ENCODE data around the gene ZNF524. TPM values are rescaled to one million over a fixed set of nuclear protein-coding genes. Genes with fewer than 3 reads are reported as not detected.

The ZNF524 gene
- total and polyA plus RNA-seq, 2 donors (not counting 1 experiment from before 2014, with no cell fraction given) = 2.6 to 16.8 TPM

DNA sequence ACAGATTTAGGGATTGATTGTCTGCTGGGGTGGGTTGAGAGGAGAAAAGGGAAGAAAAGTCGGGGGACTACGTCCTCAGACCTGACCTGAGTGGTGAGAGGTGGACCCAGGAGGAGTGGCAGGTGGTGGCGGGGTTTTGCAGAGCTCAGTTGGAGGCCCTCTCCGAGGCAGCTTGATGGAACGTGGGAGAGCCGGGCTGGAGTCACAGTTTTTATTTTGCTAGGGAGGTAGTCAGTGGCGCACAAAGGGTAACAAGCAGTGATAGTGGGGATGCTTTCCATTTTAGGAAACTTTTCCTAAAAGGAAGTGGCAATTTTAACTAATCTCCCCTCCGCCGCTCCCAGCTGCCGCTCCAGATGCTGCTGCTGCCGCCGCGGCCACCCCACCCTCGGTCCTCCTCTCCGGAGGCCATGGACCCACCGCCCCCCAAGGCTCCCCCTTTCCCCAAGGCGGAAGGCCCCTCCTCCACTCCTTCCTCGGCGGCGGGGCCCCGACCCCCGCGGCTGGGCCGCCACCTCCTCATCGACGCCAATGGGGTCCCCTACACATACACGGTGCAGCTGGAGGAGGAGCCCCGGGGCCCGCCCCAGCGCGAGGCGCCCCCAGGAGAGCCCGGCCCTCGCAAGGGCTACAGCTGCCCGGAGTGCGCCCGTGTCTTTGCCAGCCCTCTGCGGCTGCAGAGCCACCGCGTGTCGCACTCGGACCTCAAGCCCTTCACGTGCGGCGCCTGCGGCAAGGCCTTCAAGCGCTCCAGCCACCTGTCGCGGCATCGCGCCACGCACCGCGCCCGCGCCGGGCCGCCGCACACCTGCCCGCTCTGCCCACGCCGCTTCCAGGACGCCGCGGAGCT, 42.3 kb downstream of the ZNF524 start:
- no peaks in the 10 kb centered on the region for H4K20me1 ChIP-seq (ENCODE audit: control insufficient read depth, extremely low read depth, insufficient read depth, low read length)
- peaks cover 17% of the 10 kb centered on the region for H3K36me3 ChIP-seq (ENCODE audit: control insufficient read depth, insufficient read depth, low read length)
- H3K27ac ChIP-seq (ENCODE audit: insufficient read depth, low read length) = peak overlapping the region; percentile 43
- peaks cover 16% of the 10 kb centered on the region for H3K4me1 ChIP-seq (ENCODE audit: control insufficient read depth, extremely low read depth, insufficient read depth, low read length)
- H2AFZ ChIP-seq (ENCODE audit: low read length) = no peak overlapping the region
- no peaks in the 10 kb centered on the region for H3K9me3 ChIP-seq (ENCODE audit: control insufficient read depth, insufficient read depth, low read depth, low read length)
- H3K4me3 ChIP-seq (replicated peaks in 1 of 4; ENCODE audit: control extremely low read depth in 1 of 4, insufficient read depth in 1 of 4, low read depth in 3 of 4, low read length in 4 of 4) = peak overlapping the region; percentile 74 to 92 (median 85)
- peaks cover 45% of the 10 kb centered on the region for H3K79me2 ChIP-seq (ENCODE audit: control insufficient read depth, insufficient read depth, low read length)
- peak overlapping the region; percentile 42 for H3K9ac ChIP-seq (ENCODE audit: insufficient read depth, low read length)
- peak overlapping the region; percentile 89 for H3K4me2 ChIP-seq (ENCODE audit: extremely low read depth, insufficient read depth, low read length)
- no peaks in the 10 kb centered on the region for H3K27me3 ChIP-seq (ENCODE audit: control insufficient read depth, insufficient read depth, low read length)
- no peak for TF ChIP-seq EZH2 (IDR thresholded peaks at IDR 0.05; ENCODE audit: low read length, missing control alignments)
- TF ChIP-seq, protein P1, sequence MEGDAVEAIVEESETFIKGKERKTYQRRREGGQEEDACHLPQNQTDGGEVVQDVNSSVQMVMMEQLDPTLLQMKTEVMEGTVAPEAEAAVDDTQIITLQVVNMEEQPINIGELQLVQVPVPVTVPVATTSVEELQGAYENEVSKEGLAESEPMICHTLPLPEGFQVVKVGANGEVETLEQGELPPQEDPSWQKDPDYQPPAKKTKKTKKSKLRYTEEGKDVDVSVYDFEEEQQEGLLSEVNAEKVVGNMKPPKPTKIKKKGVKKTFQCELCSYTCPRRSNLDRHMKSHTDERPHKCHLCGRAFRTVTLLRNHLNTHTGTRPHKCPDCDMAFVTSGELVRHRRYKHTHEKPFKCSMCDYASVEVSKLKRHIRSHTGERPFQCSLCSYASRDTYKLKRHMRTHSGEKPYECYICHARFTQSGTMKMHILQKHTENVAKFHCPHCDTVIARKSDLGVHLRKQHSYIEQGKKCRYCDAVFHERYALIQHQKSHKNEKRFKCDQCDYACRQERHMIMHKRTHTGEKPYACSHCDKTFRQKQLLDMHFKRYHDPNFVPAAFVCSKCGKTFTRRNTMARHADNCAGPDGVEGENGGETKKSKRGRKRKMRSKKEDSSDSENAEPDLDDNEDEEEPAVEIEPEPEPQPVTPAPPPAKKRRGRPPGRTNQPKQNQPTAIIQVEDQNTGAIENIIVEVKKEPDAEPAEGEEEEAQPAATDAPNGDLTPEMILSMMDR (conservative IDR thresholded peaks at IDR 0.05 in 1 of 2, IDR thresholded peaks at IDR 0.05 in 1 of 2; ENCODE audit: low read depth in 1 of 2, low read length in 2 of 2) = no peak
- peak; percentile 28 to 43 for DNase-seq (ENCODE audit: low read depth in 2 of 2)

DNA sequence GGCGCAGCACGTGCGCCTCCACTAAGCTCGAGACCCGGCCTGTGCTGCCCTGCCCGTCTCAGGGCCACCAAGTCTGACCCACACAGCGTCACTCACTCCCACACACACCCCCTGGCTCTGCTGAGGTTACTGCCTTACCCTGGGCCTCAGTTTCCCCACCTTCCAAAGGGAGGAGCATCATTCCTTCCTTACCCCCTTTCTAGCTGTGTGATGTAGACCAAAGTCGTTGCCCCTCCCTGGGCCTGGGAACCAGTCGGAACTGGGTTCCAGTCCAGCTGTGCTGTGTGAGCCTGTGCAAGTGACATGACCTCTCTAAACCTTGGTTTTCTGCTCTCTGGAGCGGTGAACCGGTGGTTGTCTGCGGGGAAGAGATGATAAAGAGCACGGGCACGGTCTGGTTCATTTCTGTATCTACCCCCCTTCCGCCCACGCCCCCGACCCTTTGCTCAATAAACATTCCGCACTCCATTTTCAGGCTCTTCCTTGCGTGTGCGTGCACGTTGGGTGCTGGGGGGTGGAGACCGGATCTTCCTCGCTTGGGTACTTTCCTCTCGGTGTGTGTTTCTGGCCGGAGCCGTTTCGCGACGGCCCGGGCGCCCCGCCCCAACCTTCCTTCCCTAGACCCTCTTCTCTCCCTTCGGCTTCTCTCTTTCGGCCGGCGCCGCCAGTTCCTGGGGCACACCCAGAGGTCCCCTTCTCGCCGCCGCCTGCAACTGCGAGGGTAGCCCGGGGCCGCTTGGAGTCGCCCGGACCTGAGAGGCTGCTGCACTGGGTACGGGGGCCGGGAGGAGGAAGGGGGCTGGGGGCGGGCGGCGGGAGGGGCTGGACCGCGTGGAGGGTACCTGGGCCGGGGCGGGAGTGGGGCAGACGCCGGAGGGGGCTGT, 43.2 kb downstream of the ZNF524 start, which contains the start of gene ZNF581:
TSS of gene ZNF581 (plus strand) at position 647 of the 884 bp plus-strand sequence. CDS start 923 bp downstream, outside the sequence.
- H3K79me2 ChIP-seq (ENCODE audit: control insufficient read depth, insufficient read depth, low read length) = peaks cover 37% of the 10 kb centered on the region
- DNase-seq (ENCODE audit: low read depth in 2 of 2) = peak; percentile 71 to 79
- TF ChIP-seq, protein P1 (conservative IDR thresholded peaks at IDR 0.05 in 1 of 2, IDR thresholded peaks at IDR 0.05 in 1 of 2; ENCODE audit: low read depth in 1 of 2, low read length in 2 of 2) = no peak
- TF ChIP-seq EZH2 (IDR thresholded peaks at IDR 0.05; ENCODE audit: low read length, missing control alignments) = no peak

DNA sequence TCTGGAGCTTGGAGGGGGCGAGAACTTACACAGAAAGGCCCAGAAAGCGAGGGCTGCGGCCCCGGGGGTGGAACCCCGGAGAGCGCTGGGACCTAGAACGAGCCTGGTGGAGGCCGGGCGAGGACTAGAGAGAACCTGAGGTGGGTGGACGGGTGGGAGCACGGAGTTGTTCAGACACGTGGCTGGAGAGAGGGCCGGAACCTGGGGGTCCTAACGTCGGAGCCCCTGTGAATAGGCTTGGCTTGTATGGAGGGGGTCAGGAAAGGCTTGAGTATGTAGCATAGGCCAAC, 43.7 kb downstream of the ZNF524 start:
- Histone ChIP-seq H4K20me1 (ENCODE audit: control insufficient read depth, extremely low read depth, insufficient read depth, low read length) (no peaks in the 10 kb centered on the region), H3K9ac (ENCODE audit: insufficient read depth, low read length) (peak overlapping the region; percentile 74), H3K79me2 (ENCODE audit: control insufficient read depth, insufficient read depth, low read length) (peaks cover 34% of the 10 kb centered on the region), H3K27ac (ENCODE audit: insufficient read depth, low read length) (peak overlapping the region; percentile 51), H3K9me3 (ENCODE audit: control insufficient read depth, insufficient read depth, low read depth, low read length) (no peaks in the 10 kb centered on the region), H3K4me3 (replicated peaks in 1 of 4; ENCODE audit: control extremely low read depth in 1 of 4, insufficient read depth in 1 of 4, low read depth in 3 of 4, low read length in 4 of 4) (peak overlapping the region; percentile 81 to 87 (median 85)), H3K36me3 (ENCODE audit: control insufficient read depth, insufficient read depth, low read length) (peaks cover 12% of the 10 kb centered on the region), H2AFZ (ENCODE audit: low read length) (no peak overlapping the region), H3K27me3 (ENCODE audit: control insufficient read depth, insufficient read depth, low read length) (no peaks in the 10 kb centered on the region), H3K4me1 (ENCODE audit: control insufficient read depth, extremely low read depth, insufficient read depth, low read length) (peaks cover 16% of the 10 kb centered on the region), H3K4me2 (ENCODE audit: extremely low read depth, insufficient read depth, low read length) (peak overlapping the region; percentile 55)
- no peak for DNase-seq (ENCODE audit: low read depth in 2 of 2)
- TF ChIP-seq EZH2 (IDR thresholded peaks at IDR 0.05; ENCODE audit: low read length, missing control alignments) = no peak
- TF ChIP-seq, protein P1 (conservative IDR thresholded peaks at IDR 0.05 in 1 of 2, IDR thresholded peaks at IDR 0.05 in 1 of 2; ENCODE audit: low read depth in 1 of 2, low read length in 2 of 2) = no peak

More for the DNA sequence above, 43.2 kb downstream of the ZNF524 start, which contains the start of gene ZNF581:
- H3K36me3 ChIP-seq (ENCODE audit: control insufficient read depth, insufficient read depth, low read length) = peaks cover 14% of the 10 kb centered on the region
- H3K4me2 ChIP-seq (ENCODE audit: extremely low read depth, insufficient read depth, low read length) = peak within 1 kb of the TSS; percentile 89
- no peaks in the 10 kb centered on the region for H3K9me3 ChIP-seq (ENCODE audit: control insufficient read depth, insufficient read depth, low read depth, low read length)
- H3K4me3 ChIP-seq (replicated peaks in 1 of 4; ENCODE audit: control extremely low read depth in 1 of 4, insufficient read depth in 1 of 4, low read depth in 3 of 4, low read length in 4 of 4) = peak within 1 kb of the TSS; percentile 84 to 92 (median 86)
- H4K20me1 ChIP-seq (ENCODE audit: control insufficient read depth, extremely low read depth, insufficient read depth, low read length) = no peaks in the 10 kb centered on the region
- H3K9ac ChIP-seq (ENCODE audit: insufficient read depth, low read length) = peak within 1 kb of the TSS; percentile 74
- no peak within 1 kb of the TSS for H2AFZ ChIP-seq (ENCODE audit: low read length)
- peak within 1 kb of the TSS; percentile 51 for H3K27ac ChIP-seq (ENCODE audit: insufficient read depth, low read length)
- H3K27me3 ChIP-seq (ENCODE audit: control insufficient read depth, insufficient read depth, low read length) = no peaks in the 10 kb centered on the region
- H3K4me1 ChIP-seq (ENCODE audit: control insufficient read depth, extremely low read depth, insufficient read depth, low read length) = peaks cover 16% of the 10 kb centered on the region

Measured in fibroblast of lung (primary cell).